HCT116 (cell line): ENCODE measurements around the gene PFDN2. TPM values are rescaled to one million over a fixed set of nuclear protein-coding genes. Genes with fewer than 3 reads are reported as not detected.

Experiments used
- ATAC-seq: fragments of 200-7000 bp; cut with Tn5 transposase; 2 replicates; pipeline ENCODE4 v1.9.1; 2020; ENCODE audit warnings: mild to moderate bottlenecking, moderate library complexity
- BruUV-seq: library from RNA; stranded (reverse); fragments of 400-500 nt; replicated peaks from 2 replicates; lab custom pipeline; 2021; lab: Mats Ljungman, UMichigan
- CTCF ChIA-PET: fragments of 300-600 bp; sonication (Branson Sonifier 250); formaldehyde crosslinking; loops from one replicate; lab custom pipeline; 2021; ENCODE audit warnings: antibody characterized with exemption; lab: Charles Lee
- POLR2A ChIA-PET: fragments of 300-600, 350-600 bp; sonication (Branson Sonifier 250); formaldehyde crosslinking; loops from one replicate; lab custom pipeline; 2021; ENCODE audit warnings: antibody characterized with exemption; lab: Charles Lee
- RAD21 ChIA-PET, 2 experiments: fragments of 300-600 bp; sonication (Branson Sonifier 250); formaldehyde crosslinking; loops; one replicate each; lab custom pipeline; 2023; ENCODE audit warnings: low total read pairs in 2 of 2; ENCODE audit not compliant: uncharacterized antibody in 2 of 2, unreplicated experiment in 2 of 2, low non-redundant PET in 1 of 2; lab: Charles Lee
- DNase-seq: peaks from one replicate; pipeline ENCODE4 v3.0.0-alpha.2; 2010; ENCODE audit warnings: low read depth, low spot score
- H2AFZ ChIP-seq: fragments of 200-600 bp; shearing (Covaris generic), sonication (generic); 2 replicates; pipeline ENCODE4 v1.6.1; 2017; ENCODE audit warnings: low read depth, mixed run types, mixed read lengths, antibody characterized with exemption, low read length; ENCODE audit not compliant: poor library complexity, severe bottlenecking
- H3K27ac ChIP-seq: 2 replicates; pipeline ENCODE4 v1.5.1; 2012; ENCODE audit warnings: low read depth, low read length
- H3K27me3 ChIP-seq: fragments of 200-600 bp; sonication (generic); 2 replicates; pipeline ENCODE4 v1.6.1; 2016; ENCODE audit warnings: mixed run types, low read length, mixed read lengths; ENCODE audit not compliant: insufficient read depth
- H3K36me3 ChIP-seq, 2 experiments: fragments of 200-500 bp in 1 of 2; fragments of 200-600 bp in 1 of 2; sonication (Bioruptor generic) in 1 of 2; sonication (generic) in 1 of 2; 2 replicates each; pipeline versions ENCODE4 v1.5.1 to v1.6.1; 2014 to 2016; ENCODE audit warnings: low read length in 2 of 2, inconsistent platforms in 1 of 2, mixed read lengths in 1 of 2, mixed run types in 1 of 2; ENCODE audit not compliant: insufficient read depth in 2 of 2, control insufficient read depth in 1 of 2
- H3K4me1 ChIP-seq, 2 experiments: fragments of 200-600 bp in 1 of 2; sonication (generic) in 1 of 2; 2 replicates each; pipeline versions ENCODE4 v1.5.1 to v1.6.1; 2012 to 2017; ENCODE audit warnings: low read length in 2 of 2, inconsistent platforms in 1 of 2, mild to moderate bottlenecking in 1 of 2, mixed read lengths in 1 of 2, mixed run types in 1 of 2, moderate library complexity in 1 of 2; ENCODE audit not compliant: insufficient read depth in 2 of 2, control insufficient read depth in 1 of 2
- H3K4me2 ChIP-seq: fragments of 200-600 bp; sonication (generic); 2 replicates; pipeline ENCODE4 v1.6.1; 2017; ENCODE audit warnings: mixed run types, low read length, mixed read lengths
- H3K4me3 ChIP-seq, 2 experiments: fragments of 200-600 bp in 1 of 2; sonication (generic) in 1 of 2; replicated peaks in 1 of 2; 2 replicates each; pipeline ENCODE4 v1.5.1; 2011 to 2016; ENCODE audit warnings: low read length in 2 of 2, control low read depth in 1 of 2, low read depth in 1 of 2, mild to moderate bottlenecking in 1 of 2, mixed read lengths in 1 of 2, mixed run types in 1 of 2
- H3K79me2 ChIP-seq: fragments of 200-600 bp; sonication (generic); 2 replicates; pipeline ENCODE4 v1.6.1; 2017; ENCODE audit warnings: mild to moderate bottlenecking, mixed run types, low read length, moderate library complexity, mixed read lengths; ENCODE audit not compliant: insufficient read depth
- H3K9ac ChIP-seq: fragments of 200-600 bp; sonication (generic); 2 replicates; pipeline ENCODE4 v1.6.1; 2016; ENCODE audit warnings: low read length, mixed read lengths
- H3K9me2 ChIP-seq: fragments of 200-600 bp; sonication (generic), shearing (Covaris generic); 2 replicates; pipeline ENCODE4 v1.6.1; 2017; ENCODE audit warnings: mixed run types, mild to moderate bottlenecking, moderate library complexity; ENCODE audit not compliant: insufficient read depth
- H3K9me3 ChIP-seq, 2 experiments: fragments of 200-500 bp in 1 of 2; fragments of 200-600 bp in 1 of 2; sonication (Bioruptor generic) in 1 of 2; sonication (generic) in 1 of 2; 2 replicates each; pipeline ENCODE4 v1.6.1; 2014 to 2017; ENCODE audit warnings: low read length in 2 of 2, mixed read lengths in 2 of 2, inconsistent platforms in 1 of 2, low read depth in 1 of 2, mild to moderate bottlenecking in 1 of 2, mixed run types in 1 of 2, moderate library complexity in 1 of 2; ENCODE audit not compliant: control insufficient read depth in 1 of 2, insufficient read depth in 1 of 2
- H4K20me1 ChIP-seq: fragments of 200-600 bp; sonication (generic), shearing (Covaris generic); 2 replicates; pipeline ENCODE4 v1.6.1; 2017; ENCODE audit warnings: mixed run types, mild to moderate bottlenecking, moderate library complexity; ENCODE audit not compliant: insufficient read depth
- ATF3 ChIP-seq: IDR thresholded peaks from 2 replicates; pipeline ENCODE4 v1.6.1; 2012
- CEBPB ChIP-seq: IDR thresholded peaks from 2 replicates; pipeline ENCODE4 v1.6.1; 2012; ENCODE audit warnings: low read depth
- EGR1 ChIP-seq: IDR thresholded peaks from 2 replicates; pipeline ENCODE4 v1.6.1; 2012; ENCODE audit warnings: low read depth
- ELF1 ChIP-seq: IDR thresholded peaks from 2 replicates; pipeline ENCODE4 v1.6.1; 2012; ENCODE audit warnings: low read depth, borderline replicate concordance
- EZH2phosphoT487 ChIP-seq: fragments of 200-600 bp; IDR thresholded peaks from 2 replicates; pipeline ENCODE4 v1.6.1; 2018; ENCODE audit warnings: antibody characterized with exemption, borderline replicate concordance
- FOSL1 ChIP-seq: IDR thresholded peaks from 2 replicates; pipeline ENCODE4 v1.6.1; 2012; ENCODE audit warnings: low read depth
- MAX ChIP-seq: IDR thresholded peaks from 2 replicates; pipeline ENCODE4 v1.6.1; 2012
- POLR2A ChIP-seq: IDR thresholded peaks from 2 replicates; pipeline ENCODE4 v1.7.0; 2011; ENCODE audit warnings: borderline replicate concordance; ENCODE audit not compliant: insufficient read depth, insufficient read length; ENCODE audit errors: extremely low read depth
- POLR2AphosphoS5 ChIP-seq: IDR thresholded peaks from 2 replicates; pipeline ENCODE4 v1.6.1; 2011; ENCODE audit warnings: mild to moderate bottlenecking, low read depth, low read length, moderate library complexity
- RAD21 ChIP-seq: IDR thresholded peaks from 2 replicates; pipeline ENCODE4 v1.6.1; 2012; ENCODE audit warnings: low read depth, mild to moderate bottlenecking
- REST ChIP-seq: IDR thresholded peaks from 2 replicates; pipeline ENCODE4 v1.6.1; 2012; ENCODE audit warnings: low read depth
- TCF7L2 ChIP-seq: IDR thresholded peaks from 2 replicates; pipeline ENCODE4 v1.7.0; 2011; ENCODE audit warnings: borderline replicate concordance, inconsistent platforms; ENCODE audit not compliant: insufficient read depth, insufficient read length; ENCODE audit errors: extremely low read depth
- ZNF274 ChIP-seq: fragments of 200-500 bp; sonication (Bioruptor generic); IDR thresholded peaks from 2 replicates; pipeline ENCODE4 v1.6.1; 2014; ENCODE audit warnings: mild to moderate bottlenecking, low read depth, low read length, inconsistent platforms
- intact Hi-C: fragments of 100-400 bp; cut with micrococcal nuclease; formaldehyde crosslinking; loops from 2 replicates; pipeline ENCODE4 v1.10.0; 2022
- total RNA-seq: library from RNA; stranded (reverse); gene quantifications from one replicate; pipeline ENCODE4 v1.2.1, GENCODE V29; 2021; ENCODE audit not compliant: unreplicated experiment
- TF ChIP-seq, protein P1 (sequence below): IDR thresholded peaks from 2 replicates; pipeline ENCODE4 v1.6.1; 2011; ENCODE audit warnings: mild to moderate bottlenecking, low read length, moderate library complexity; ENCODE audit not compliant: insufficient replicate concordance; ENCODE audit errors: extremely low read depth

Gene PFDN2
- total RNA-seq, 1 experiment from 2014 or later, result 179 TPM

- peak overlapping the region in 1 of 2 experiments; percentile 40; a peak in 2 of 4 replicates for H3K4me3 ChIP-seq
- peak overlapping the region; percentile 73 for H3K4me2 ChIP-seq
- POLR2A ChIA-PET, result interaction anchor here (1.5 kb wide), 2 partner anchors 9 to 37 kb away, joined by 3 read pairs; partner anchors contain the start of gene USF1
- DNase-seq, result no peak
- TF ChIP-seq POLR2AphosphoS5, result no peak
- TF ChIP-seq ATF3, result no peak
- no peak for TF ChIP-seq ZNF274
- no peak for TF ChIP-seq EZH2phosphoT487
- TF ChIP-seq CEBPB, result no peak
- no peak for TF ChIP-seq TCF7L2
- TF ChIP-seq ELF1, result no peak
- no peak for TF ChIP-seq POLR2A
- TF ChIP-seq, protein P1, sequence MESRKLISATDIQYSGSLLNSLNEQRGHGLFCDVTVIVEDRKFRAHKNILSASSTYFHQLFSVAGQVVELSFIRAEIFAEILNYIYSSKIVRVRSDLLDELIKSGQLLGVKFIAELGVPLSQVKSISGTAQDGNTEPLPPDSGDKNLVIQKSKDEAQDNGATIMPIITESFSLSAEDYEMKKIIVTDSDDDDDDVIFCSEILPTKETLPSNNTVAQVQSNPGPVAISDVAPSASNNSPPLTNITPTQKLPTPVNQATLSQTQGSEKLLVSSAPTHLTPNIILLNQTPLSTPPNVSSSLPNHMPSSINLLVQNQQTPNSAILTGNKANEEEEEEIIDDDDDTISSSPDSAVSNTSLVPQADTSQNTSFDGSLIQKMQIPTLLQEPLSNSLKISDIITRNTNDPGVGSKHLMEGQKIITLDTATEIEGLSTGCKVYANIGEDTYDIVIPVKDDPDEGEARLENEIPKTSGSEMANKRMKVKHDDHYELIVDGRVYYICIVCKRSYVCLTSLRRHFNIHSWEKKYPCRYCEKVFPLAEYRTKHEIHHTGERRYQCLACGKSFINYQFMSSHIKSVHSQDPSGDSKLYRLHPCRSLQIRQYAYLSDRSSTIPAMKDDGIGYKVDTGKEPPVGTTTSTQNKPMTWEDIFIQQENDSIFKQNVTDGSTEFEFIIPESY, result no peak
- no peak for TF ChIP-seq REST
- no peak for TF ChIP-seq EGR1
- no peak for TF ChIP-seq FOSL1
- no peak for TF ChIP-seq MAX
- TF ChIP-seq RAD21, result no peak
- TF ChIP-seq, all 23 proteins: peak for 0
- ATAC-seq, result no peak
- ChIA-PET RAD21 (no interaction called here), CTCF (interaction anchor here (1.1 to 2.4 kb wide), 2 partner anchors 11 to 15 kb away, joined by 3 to 7 read pairs; no protein-coding TSS in a partner anchor)
- peak overlapping the region; percentile 46 for H3K27ac ChIP-seq
- H3K9me3 ChIP-seq, result no peaks in the 10 kb centered on the region
- H4K20me1 ChIP-seq, result no peaks in the 10 kb centered on the region
- peak overlapping the region; percentile 46 for H3K9ac ChIP-seq
- H3K27me3 ChIP-seq, result no peaks in the 10 kb centered on the region
- H3K36me3 ChIP-seq, result no peaks in the 10 kb centered on the region
- H2AFZ ChIP-seq, result no peak overlapping the region
- H3K4me1 ChIP-seq, result peaks cover 34 to 71% of the 10 kb centered on the region in 2 experiments
- H3K79me2 ChIP-seq, result no peaks in the 10 kb centered on the region
- H3K9me2 ChIP-seq, result no peaks in the 10 kb centered on the region
- no TSS peak for BruUV-seq
- intact Hi-C loops, result no loop called here
Observed at GRCh38 chr1:161082483-161082882, 35.4 kb downstream of the PFDN2 start.
